ENCODE data around the gene PDLIM4.

PDLIM4 gene

GRCh38 chr5:132234684-132235062 is 22.8 kb upstream of the PDLIM4 start:
- H3K4me3 ChIP-seq (ENCODE audit: low read depth, low read length): no peak overlapping the region
- TF ChIP-seq, protein P1, sequence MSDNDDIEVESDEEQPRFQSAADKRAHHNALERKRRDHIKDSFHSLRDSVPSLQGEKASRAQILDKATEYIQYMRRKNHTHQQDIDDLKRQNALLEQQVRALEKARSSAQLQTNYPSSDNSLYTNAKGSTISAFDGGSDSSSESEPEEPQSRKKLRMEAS (IDR thresholded peaks at IDR 0.05; ENCODE audit: low read depth, low read length): no peak
- no peak for TF ChIP-seq CTCF (IDR thresholded peaks at IDR 0.05; ENCODE audit: low read depth, low read length)
- no peak for TF ChIP-seq POLR2A (IDR thresholded peaks at IDR 0.05; ENCODE audit: extremely low read depth, insufficient read length)
- TF ChIP-seq MYC (IDR thresholded peaks at IDR 0.05; ENCODE audit: low read depth, low read length): no peak
- no peak for DNase-seq (ENCODE audit: low read depth)

DNA sequence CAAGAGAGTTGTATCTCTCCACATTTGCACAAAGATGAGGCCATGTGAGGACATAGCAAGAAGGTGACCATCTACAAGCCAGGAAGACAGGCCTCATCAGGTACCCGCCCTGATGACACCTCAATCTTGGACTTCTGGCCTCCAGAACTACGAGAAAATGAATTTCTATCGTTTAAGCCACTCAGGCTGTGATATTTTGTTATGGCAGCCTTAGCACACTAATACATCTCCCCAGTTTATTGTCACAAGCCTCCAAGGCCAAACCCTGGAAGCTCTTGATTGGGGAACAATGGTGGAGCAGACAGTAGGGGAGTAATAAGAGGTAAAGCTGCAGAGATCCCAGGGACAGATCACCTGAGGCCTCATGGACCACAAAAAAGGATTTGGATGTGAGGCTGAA is 22.2 kb upstream of the PDLIM4 start:
- H3K4me3 ChIP-seq (ENCODE audit: low read depth, low read length): no peak overlapping the region
- no peak for TF ChIP-seq POLR2A (IDR thresholded peaks at IDR 0.05; ENCODE audit: extremely low read depth, insufficient read length)
- TF ChIP-seq, protein P1 (IDR thresholded peaks at IDR 0.05; ENCODE audit: low read depth, low read length): no peak
- TF ChIP-seq MYC (IDR thresholded peaks at IDR 0.05; ENCODE audit: low read depth, low read length): no peak
- no peak for TF ChIP-seq CTCF (IDR thresholded peaks at IDR 0.05; ENCODE audit: low read depth, low read length)
- no peak for DNase-seq (ENCODE audit: low read depth)

- DNase-seq (ENCODE audit: low read depth): no peak
- no peak for TF ChIP-seq MYC (IDR thresholded peaks at IDR 0.05; ENCODE audit: low read depth, low read length)
- TF ChIP-seq, protein P1 (IDR thresholded peaks at IDR 0.05; ENCODE audit: low read depth, low read length): no peak
- TF ChIP-seq POLR2A (IDR thresholded peaks at IDR 0.05; ENCODE audit: extremely low read depth, insufficient read length): no peak
- no peak for TF ChIP-seq CTCF (IDR thresholded peaks at IDR 0.05; ENCODE audit: low read depth, low read length)
Observed at GRCh38 chr5:132237141-132237540, 20.4 kb upstream of the PDLIM4 start.

DNA sequence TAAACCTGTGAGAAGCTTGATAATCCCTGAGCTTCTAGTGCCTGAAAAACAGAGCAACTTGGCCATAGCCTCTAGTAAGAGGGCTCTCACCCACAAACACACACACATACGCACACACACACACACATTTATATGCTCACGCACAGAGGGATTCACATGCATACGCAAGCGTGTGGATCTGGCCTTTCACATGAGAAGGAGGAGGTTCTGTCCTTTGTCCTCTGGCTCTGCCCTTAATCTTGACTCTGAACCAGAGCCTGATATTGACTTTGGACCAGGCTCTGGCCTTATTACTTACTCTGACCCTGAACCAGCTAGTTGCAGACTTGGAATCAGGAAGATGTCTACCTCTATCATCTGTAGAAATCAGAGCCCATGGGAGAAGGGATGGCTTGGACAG is 19.8 kb upstream of the PDLIM4 start:
- H3K4me3 ChIP-seq (ENCODE audit: low read depth, low read length): no peak overlapping the region
- TF ChIP-seq, protein P1 (IDR thresholded peaks at IDR 0.05; ENCODE audit: low read depth, low read length): no peak
- TF ChIP-seq POLR2A (IDR thresholded peaks at IDR 0.05; ENCODE audit: extremely low read depth, insufficient read length) (no peak), CTCF (IDR thresholded peaks at IDR 0.05; ENCODE audit: low read depth, low read length) (no peak), MYC (IDR thresholded peaks at IDR 0.05; ENCODE audit: low read depth, low read length) (no peak)
- no peak for DNase-seq (ENCODE audit: low read depth)

More at GRCh38 chr5:132237141-132237540, 20.4 kb upstream of the PDLIM4 start:
- no peak overlapping the region for H3K4me3 ChIP-seq (ENCODE audit: low read depth, low read length)

DNA sequence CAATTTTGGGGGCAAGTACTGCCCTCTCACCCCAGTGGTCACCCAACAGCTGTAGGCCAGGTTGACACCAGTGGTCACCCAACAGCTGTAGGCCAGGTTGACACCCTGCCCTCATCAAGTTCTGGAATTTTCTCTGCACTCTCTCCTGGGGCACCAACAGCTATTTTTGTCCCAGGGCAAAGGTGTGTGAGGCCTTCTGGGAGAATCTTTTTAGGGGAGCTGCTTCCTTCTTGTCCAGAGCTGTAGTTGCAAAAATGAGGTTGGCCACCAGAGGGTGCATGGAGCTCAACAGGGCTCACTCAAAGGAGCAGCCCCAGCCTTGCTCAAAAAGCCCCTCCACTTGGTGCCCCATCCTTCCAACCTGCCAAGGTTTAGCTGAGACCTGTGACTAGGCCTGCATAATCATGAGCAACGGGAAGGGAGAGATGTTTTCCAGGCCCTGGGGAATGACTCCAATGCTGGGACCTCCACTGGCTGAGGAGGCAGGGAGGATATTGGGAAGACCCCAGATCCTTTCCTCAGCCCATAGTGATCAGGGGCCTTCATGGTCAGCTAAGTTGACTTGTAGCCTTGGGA is 19.2 kb upstream of the PDLIM4 start:
- peak; percentile 67 for DNase-seq (ENCODE audit: low read depth)
- TF ChIP-seq CTCF (IDR thresholded peaks at IDR 0.05; ENCODE audit: low read depth, low read length) (peak; percentile 90), MYC (IDR thresholded peaks at IDR 0.05; ENCODE audit: low read depth, low read length) (no peak)
- H3K4me3 ChIP-seq (ENCODE audit: low read depth, low read length): no peak overlapping the region
